ENCODE results near the gene SMPDL3A.
A peak's percentile ranks its signal among the peaks of the same experiment; 100 is the strongest.
"Not testable (repeated sequence)": the region's sequence is repeated elsewhere in the genome, so short reads cannot be mapped to it uniquely, and the experiment has no call there.

SMPDL3A gene

GRCh38 chr6:122789182-122790027, at the start of gene SMPDL3A:
TSS of gene SMPDL3A (plus strand) at chr6:122789258. CDS start at chr6:122789347, 89 bp downstream.
- H3K27ac ChIP-seq, result peak within 1 kb of the TSS; percentile 79

GRCh38 chr6:122740091-122740490, 49.0 kb upstream of the SMPDL3A start:
- no peak overlapping the region for H3K27ac ChIP-seq
- no peak for DNase-seq (ENCODE audit: low read depth, low spot score)

More at GRCh38 chr6:122789182-122790027, at the start of gene SMPDL3A:
- DNase-seq (ENCODE audit: low read depth, low spot score), result no peak

- no peak for DNase-seq (ENCODE audit: low read depth, low spot score)
- no peak overlapping the region for H3K27ac ChIP-seq
Observed at GRCh38 chr6:122740936-122741335, 48.1 kb upstream of the SMPDL3A start.

- H3K27ac ChIP-seq; DNase-seq (ENCODE audit: low read depth, low spot score): not testable (repeated sequence)
Observed at GRCh38 chr6:122744247-122744646, 44.8 kb upstream of the SMPDL3A start.

GRCh38 chr6:122744856-122745255, 44.2 kb upstream of the SMPDL3A start:
- not testable (repeated sequence) for H3K27ac ChIP-seq; DNase-seq (ENCODE audit: low read depth, low spot score)

GRCh38 chr6:122746688-122747087, 42.4 kb upstream of the SMPDL3A start:
- H3K27ac ChIP-seq, result no peak overlapping the region
- DNase-seq (ENCODE audit: low read depth, low spot score), result no peak

- no peak for DNase-seq (ENCODE audit: low read depth, low spot score)
- H3K27ac ChIP-seq, result no peak overlapping the region
Observed at GRCh38 chr6:122747573-122747972, 41.5 kb upstream of the SMPDL3A start.

- DNase-seq (ENCODE audit: low read depth, low spot score); H3K27ac ChIP-seq: not testable (repeated sequence)
Observed at GRCh38 chr6:122748945-122749344, 40.1 kb upstream of the SMPDL3A start.

- H3K27ac ChIP-seq, result no peak overlapping the region
- no peak for DNase-seq (ENCODE audit: low read depth, low spot score)
Observed at GRCh38 chr6:122749451-122750050, 39.5 kb upstream of the SMPDL3A start.

GRCh38 chr6:122751326-122751725, 37.7 kb upstream of the SMPDL3A start:
- no peak for DNase-seq (ENCODE audit: low read depth, low spot score)
- no peak overlapping the region for H3K27ac ChIP-seq

- H3K27ac ChIP-seq, result no peak overlapping the region
- no peak for DNase-seq (ENCODE audit: low read depth, low spot score)
Observed at GRCh38 chr6:122752459-122752858, 36.6 kb upstream of the SMPDL3A start.

- DNase-seq (ENCODE audit: low read depth, low spot score), result no peak
- no peak overlapping the region for H3K27ac ChIP-seq
Observed at GRCh38 chr6:122753000-122753687, 35.9 kb upstream of the SMPDL3A start.

GRCh38 chr6:122753688-122754056, 35.4 kb upstream of the SMPDL3A start:
- no peak overlapping the region for H3K27ac ChIP-seq
- no peak for DNase-seq (ENCODE audit: low read depth, low spot score)

- H3K27ac ChIP-seq, result no peak overlapping the region
- no peak for DNase-seq (ENCODE audit: low read depth, low spot score)
Observed at GRCh38 chr6:122754191-122754731, 34.8 kb upstream of the SMPDL3A start.

- H3K27ac ChIP-seq, result no peak overlapping the region
- no peak for DNase-seq (ENCODE audit: low read depth, low spot score)
Observed at GRCh38 chr6:122755901-122756300, 33.2 kb upstream of the SMPDL3A start.

- DNase-seq (ENCODE audit: low read depth, low spot score), result no peak
- H3K27ac ChIP-seq, result no peak overlapping the region
Observed at GRCh38 chr6:122758927-122759334, 30.1 kb upstream of the SMPDL3A start.

- DNase-seq (ENCODE audit: low read depth, low spot score), result no peak
- no peak overlapping the region for H3K27ac ChIP-seq
Observed at GRCh38 chr6:122760330-122760729, 28.7 kb upstream of the SMPDL3A start.

GRCh38 chr6:122766256-122766655, 22.8 kb upstream of the SMPDL3A start:
- no peak for DNase-seq (ENCODE audit: low read depth, low spot score)
- H3K27ac ChIP-seq, result no peak overlapping the region

GRCh38 chr6:122770835-122771601, 18.0 kb upstream of the SMPDL3A start:
- peak overlapping the region; percentile 22 for H3K27ac ChIP-seq
- DNase-seq (ENCODE audit: low read depth, low spot score), result no peak
